GM23338 (cell line): Measurements from ENCODE around the gene PDZD7. TPM values are rescaled to one million over a fixed set of nuclear protein-coding genes. Genes with fewer than 3 reads are reported as not detected.

Experiments
- ATAC-seq: fragments of 200-7000 bp; cut with Tn5 transposase; 3 replicates; pipeline ENCODE4 v1.9.1; 2020
- DNase-seq: peaks from one replicate; pipeline ENCODE4 v3.0.0-alpha.2; 2015; ENCODE audit warnings: low spot score
- H2AFZ ChIP-seq: fragments of 200-600 bp; sonication (generic); 2 replicates; pipeline ENCODE4 v1.8.0; 2016; ENCODE audit warnings: antibody characterized with exemption, mild to moderate bottlenecking, moderate library complexity
- H3F3A ChIP-seq: fragments of 200-600 bp; sonication (generic); replicated peaks from 2 replicates; pipeline ENCODE4 v1.8.0; 2017; ENCODE audit warnings: antibody characterized with exemption, mixed run types, low read depth
- H3K27ac ChIP-seq: fragments of 200-600 bp; sonication (generic); 2 replicates; pipeline ENCODE4 v1.6.1; 2016; ENCODE audit warnings: low read depth
- H3K27me3 ChIP-seq: fragments of 200-600 bp; sonication (generic); 2 replicates; pipeline ENCODE4 v1.8.0; 2016; ENCODE audit warnings: mild to moderate bottlenecking, mixed run types, moderate library complexity; ENCODE audit not compliant: insufficient read depth
- H3K36me3 ChIP-seq: fragments of 200-600 bp; sonication (generic); 2 replicates; pipeline ENCODE4 v1.8.0; 2016; ENCODE audit warnings: mild to moderate bottlenecking; ENCODE audit not compliant: insufficient read depth
- H3K4me1 ChIP-seq: fragments of 200-600 bp; sonication (generic); 2 replicates; pipeline ENCODE4 v1.8.0; 2016; ENCODE audit warnings: mild to moderate bottlenecking, moderate library complexity; ENCODE audit not compliant: insufficient read depth
- H3K4me2 ChIP-seq: fragments of 200-600 bp; sonication (generic); 2 replicates; pipeline ENCODE4 v1.7.1; 2017; ENCODE audit warnings: mixed run types
- H3K4me3 ChIP-seq: fragments of 200-600 bp; sonication (generic); 2 replicates; pipeline ENCODE4 v1.6.1; 2016; ENCODE audit warnings: mixed run types
- H3K79me2 ChIP-seq: fragments of 200-600 bp; sonication (generic); replicated peaks from 2 replicates; pipeline ENCODE4 v1.8.0; 2017; ENCODE audit warnings: mild to moderate bottlenecking; ENCODE audit not compliant: insufficient read depth
- H3K9me2 ChIP-seq: fragments of 200-600 bp; sonication (generic); 2 replicates; pipeline ENCODE4 v1.8.0; 2017; ENCODE audit not compliant: insufficient read depth
- H4K20me1 ChIP-seq: fragments of 200-600 bp; sonication (generic); replicated peaks from 2 replicates; pipeline ENCODE4 v1.8.0; 2017; ENCODE audit warnings: mild to moderate bottlenecking; ENCODE audit not compliant: insufficient read depth
- H3K27ac Mint-ChIP-seq: 2 replicates; pipeline ENCODE4 v1.8.0; 2020; ENCODE audit warnings: inconsistent platforms, mild to moderate bottlenecking, moderate library complexity, mixed read lengths
- H3K27me3 Mint-ChIP-seq: 3 replicates; pipeline ENCODE4 v1.8.0; 2022; ENCODE audit warnings: low read depth, mild to moderate bottlenecking, moderate library complexity, mixed read lengths, inconsistent platforms; ENCODE audit not compliant: insufficient read depth, poor library complexity
- H3K36me3 Mint-ChIP-seq: 3 replicates; pipeline ENCODE4 v1.8.0; 2021; ENCODE audit warnings: low read depth, mild to moderate bottlenecking, inconsistent platforms, moderate library complexity, mixed read lengths
- H3K4me1 Mint-ChIP-seq: 3 replicates; pipeline ENCODE4 v1.8.0; 2020; ENCODE audit warnings: mild to moderate bottlenecking, inconsistent platforms, mixed read lengths
- H3K4me3 Mint-ChIP-seq: 3 replicates; pipeline ENCODE4 v1.8.0; 2021; ENCODE audit warnings: moderate library complexity, mild to moderate bottlenecking, inconsistent platforms, mixed read lengths
- H3K9me3 Mint-ChIP-seq: 3 replicates; pipeline ENCODE4 v1.8.0; 2020; ENCODE audit warnings: moderate library complexity, mild to moderate bottlenecking, inconsistent platforms, mixed read lengths
- EZH2phosphoT487 ChIP-seq: fragments of 200-600 bp; sonication (generic); IDR thresholded peaks from one replicate; pipeline ENCODE4 v1.8.1; 2018; ENCODE audit warnings: antibody characterized with exemption; ENCODE audit not compliant: unreplicated experiment
- JUNB ChIP-seq: IDR thresholded peaks from one replicate; pipeline ENCODE4 v1.6.1; 2016; ENCODE audit warnings: antibody characterized with exemption; ENCODE audit not compliant: unreplicated experiment
- NANOG ChIP-seq: IDR thresholded peaks from 2 replicates; pipeline ENCODE4 v1.6.1; 2016; ENCODE audit warnings: antibody characterized with exemption, borderline replicate concordance
- POLR2AphosphoS5 ChIP-seq: IDR thresholded peaks from 2 replicates; pipeline ENCODE4 v1.6.1; 2016; ENCODE audit warnings: antibody characterized with exemption, low read depth
- ZNF114 ChIP-seq: fragments of 250-450 bp; sonication (Bioruptor Pico); IDR thresholded peaks from 2 replicates; pipeline ENCODE4 v1.5.0; 2020; ENCODE audit warnings: mild to moderate bottlenecking, moderate library complexity
- polyA plus RNA-seq: library from polyadenylated mRNA; unstranded; fragments of >200 nt; fragmentation: Nextera tagmentation; extraction: Ambion mirVana; gene quantifications from 2 replicates; pipeline ENCODE4 v1.2.1, GENCODE V29; 2016
- total RNA-seq: library from RNA; depleted of rRNA; stranded (reverse); fragments of >200 nt; shearing (Covaris generic); gene quantifications from 2 replicates; pipeline ENCODE4 v1.2.3, GENCODE V29; 2014
- TF ChIP-seq, protein P1 (sequence below): IDR thresholded peaks from 2 replicates; pipeline ENCODE4 v1.6.1; 2016; ENCODE audit warnings: antibody characterized with exemption
- TF ChIP-seq, protein P2 (sequence below): fragments of 250-450 bp; sonication (Bioruptor Pico); IDR thresholded peaks from 2 replicates; pipeline ENCODE4 v1.5.0; 2020; ENCODE audit warnings: mild to moderate bottlenecking, moderate library complexity

The PDZD7 gene
- total and polyA plus RNA-seq, 2 experiments from 2014 or later: 1.7 to 2.3 TPM

DNA sequence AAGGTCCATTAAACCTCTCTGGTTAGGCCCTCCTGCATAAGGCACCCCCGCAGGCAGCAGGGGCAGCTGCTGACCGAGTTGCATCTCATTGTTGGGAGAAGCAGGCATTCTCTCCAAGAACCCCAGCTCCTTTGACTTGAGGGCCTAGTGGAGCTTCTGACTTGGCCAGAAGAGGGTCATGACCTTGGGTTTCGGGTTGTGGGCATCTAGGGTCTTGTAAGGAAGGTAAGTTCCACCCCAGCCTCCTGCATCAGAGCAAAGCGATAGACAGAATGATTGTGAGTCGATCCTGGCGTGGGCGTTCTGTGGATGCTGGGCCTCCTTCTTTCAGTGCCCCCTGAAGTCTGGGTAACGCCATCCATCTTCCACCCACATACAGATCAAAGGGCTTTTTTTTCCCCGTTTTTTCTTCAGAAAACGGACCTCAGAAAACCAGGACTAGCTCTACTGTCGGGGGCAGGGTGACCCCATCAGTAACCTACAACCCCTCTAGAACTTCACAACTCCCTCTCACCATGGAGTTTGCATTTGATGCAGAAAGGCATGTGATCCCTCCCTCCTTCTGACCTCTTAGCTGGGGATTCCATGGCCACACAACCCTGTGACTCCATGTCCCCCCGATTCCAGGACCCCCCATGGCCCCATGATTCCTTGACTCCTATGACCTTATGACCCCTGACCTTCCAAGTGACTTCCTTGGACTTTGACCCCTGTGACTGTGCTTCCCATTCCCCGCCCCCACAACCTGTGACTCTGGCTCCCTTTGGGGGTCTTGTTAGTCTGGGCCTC, 58.6 kb downstream of the PDZD7 start:
- H4K20me1 ChIP-seq: no peaks in the 10 kb centered on the region
- peaks cover 5% of the 10 kb centered on the region; the same call in 1 of the 2 replicates for H3F3A ChIP-seq
- peaks cover 26% of the 10 kb centered on the region for H3K4me1 ChIP-seq
- no peaks in the 10 kb centered on the region for H3K9me2 ChIP-seq
- no peaks in the 10 kb centered on the region for H3K27me3 ChIP-seq
- no peaks in the 10 kb centered on the region for H3K36me3 ChIP-seq
- no peak overlapping the region for H3K4me3 ChIP-seq
- no peaks in the 10 kb centered on the region for H3K79me2 ChIP-seq
- H3K4me2 ChIP-seq: no peak overlapping the region
- no peak for ATAC-seq
- TF ChIP-seq JUNB: no peak
- no peak for TF ChIP-seq EZH2phosphoT487
- TF ChIP-seq NANOG: no peak
- no peak for TF ChIP-seq ZNF114 (CRISPR knock-in tag)
- no peak overlapping the region for H3K27ac ChIP-seq
- no peak for DNase-seq
- Mint-ChIP-seq H3K4me3 (no peak overlapping the region; the same call in 2 of the 3 replicates), H3K9me3 (no peaks in the 10 kb centered on the region), H3K27me3 (peaks cover 15% of the 10 kb centered on the region), H3K36me3 (no peaks in the 10 kb centered on the region; the same call in 2 of the 3 replicates), H3K27ac (peak overlapping the region; percentile 78), H3K4me1 (peaks cover 38% of the 10 kb centered on the region)
- no peak overlapping the region for H2AFZ ChIP-seq

DNA sequence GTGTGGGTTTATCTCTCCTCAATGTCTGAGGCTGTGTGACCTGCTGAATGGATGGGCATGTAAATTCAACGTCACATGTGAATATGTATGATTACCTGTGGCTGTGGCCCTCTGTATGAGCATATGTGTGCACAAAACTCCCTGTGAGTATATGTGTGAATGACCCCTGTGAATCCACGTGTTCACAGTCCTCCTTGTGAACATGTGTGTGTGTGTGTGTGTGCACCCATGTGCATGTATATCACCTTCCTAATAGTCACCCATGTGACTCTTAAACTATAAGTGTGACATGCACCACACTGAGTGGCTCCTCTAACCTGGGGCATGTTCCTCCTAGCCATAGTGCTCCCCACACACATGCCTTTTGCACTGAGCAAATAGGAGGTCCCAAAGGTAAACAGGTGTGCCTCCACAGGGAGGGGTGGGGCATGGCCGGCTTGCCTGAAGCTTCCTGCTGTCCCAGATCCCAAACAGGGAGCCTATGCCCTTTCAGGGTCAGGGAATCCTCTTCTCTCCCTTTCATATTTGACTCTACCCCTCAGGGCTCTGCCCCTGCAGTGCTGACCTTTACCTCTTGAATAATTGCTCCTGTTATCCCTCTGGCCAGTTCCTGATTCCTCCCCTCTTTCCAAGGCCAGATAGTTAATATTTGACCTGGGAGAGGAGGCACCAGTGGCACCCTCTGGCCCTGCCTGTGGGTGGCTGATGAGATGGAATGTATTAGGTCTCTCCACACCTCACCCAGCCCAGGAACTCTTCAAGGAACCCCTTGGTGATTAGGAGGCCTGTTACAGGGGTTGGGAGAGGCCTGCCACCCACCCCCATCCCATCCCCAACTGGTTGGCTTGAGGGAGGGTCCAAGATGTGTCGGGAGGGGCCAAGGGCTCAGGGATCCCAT, 59.8 kb downstream of the PDZD7 start:
- no peak for DNase-seq
- Histone ChIP-seq H3K27ac (no peak overlapping the region), H3K27me3 (no peaks in the 10 kb centered on the region), H3K36me3 (no peaks in the 10 kb centered on the region), H4K20me1 (no peaks in the 10 kb centered on the region), H3K4me1 (peaks cover 26% of the 10 kb centered on the region), H3K79me2 (no peaks in the 10 kb centered on the region), H2AFZ (no peak overlapping the region), H3K9me2 (no peaks in the 10 kb centered on the region), H3K4me2 (no peak overlapping the region), H3F3A (peaks cover 5% of the 10 kb centered on the region; the same call in 1 of the 2 replicates), H3K4me3 (no peak overlapping the region)
- H3K4me1 Mint-ChIP-seq: peaks cover 32% of the 10 kb centered on the region
- TF ChIP-seq, protein P1, sequence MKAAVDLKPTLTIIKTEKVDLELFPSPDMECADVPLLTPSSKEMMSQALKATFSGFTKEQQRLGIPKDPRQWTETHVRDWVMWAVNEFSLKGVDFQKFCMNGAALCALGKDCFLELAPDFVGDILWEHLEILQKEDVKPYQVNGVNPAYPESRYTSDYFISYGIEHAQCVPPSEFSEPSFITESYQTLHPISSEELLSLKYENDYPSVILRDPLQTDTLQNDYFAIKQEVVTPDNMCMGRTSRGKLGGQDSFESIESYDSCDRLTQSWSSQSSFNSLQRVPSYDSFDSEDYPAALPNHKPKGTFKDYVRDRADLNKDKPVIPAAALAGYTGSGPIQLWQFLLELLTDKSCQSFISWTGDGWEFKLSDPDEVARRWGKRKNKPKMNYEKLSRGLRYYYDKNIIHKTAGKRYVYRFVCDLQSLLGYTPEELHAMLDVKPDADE: no peak
- TF ChIP-seq JUNB (no peak), NANOG (no peak), POLR2AphosphoS5 (no peak)
- TF ChIP-seq, protein P2, sequence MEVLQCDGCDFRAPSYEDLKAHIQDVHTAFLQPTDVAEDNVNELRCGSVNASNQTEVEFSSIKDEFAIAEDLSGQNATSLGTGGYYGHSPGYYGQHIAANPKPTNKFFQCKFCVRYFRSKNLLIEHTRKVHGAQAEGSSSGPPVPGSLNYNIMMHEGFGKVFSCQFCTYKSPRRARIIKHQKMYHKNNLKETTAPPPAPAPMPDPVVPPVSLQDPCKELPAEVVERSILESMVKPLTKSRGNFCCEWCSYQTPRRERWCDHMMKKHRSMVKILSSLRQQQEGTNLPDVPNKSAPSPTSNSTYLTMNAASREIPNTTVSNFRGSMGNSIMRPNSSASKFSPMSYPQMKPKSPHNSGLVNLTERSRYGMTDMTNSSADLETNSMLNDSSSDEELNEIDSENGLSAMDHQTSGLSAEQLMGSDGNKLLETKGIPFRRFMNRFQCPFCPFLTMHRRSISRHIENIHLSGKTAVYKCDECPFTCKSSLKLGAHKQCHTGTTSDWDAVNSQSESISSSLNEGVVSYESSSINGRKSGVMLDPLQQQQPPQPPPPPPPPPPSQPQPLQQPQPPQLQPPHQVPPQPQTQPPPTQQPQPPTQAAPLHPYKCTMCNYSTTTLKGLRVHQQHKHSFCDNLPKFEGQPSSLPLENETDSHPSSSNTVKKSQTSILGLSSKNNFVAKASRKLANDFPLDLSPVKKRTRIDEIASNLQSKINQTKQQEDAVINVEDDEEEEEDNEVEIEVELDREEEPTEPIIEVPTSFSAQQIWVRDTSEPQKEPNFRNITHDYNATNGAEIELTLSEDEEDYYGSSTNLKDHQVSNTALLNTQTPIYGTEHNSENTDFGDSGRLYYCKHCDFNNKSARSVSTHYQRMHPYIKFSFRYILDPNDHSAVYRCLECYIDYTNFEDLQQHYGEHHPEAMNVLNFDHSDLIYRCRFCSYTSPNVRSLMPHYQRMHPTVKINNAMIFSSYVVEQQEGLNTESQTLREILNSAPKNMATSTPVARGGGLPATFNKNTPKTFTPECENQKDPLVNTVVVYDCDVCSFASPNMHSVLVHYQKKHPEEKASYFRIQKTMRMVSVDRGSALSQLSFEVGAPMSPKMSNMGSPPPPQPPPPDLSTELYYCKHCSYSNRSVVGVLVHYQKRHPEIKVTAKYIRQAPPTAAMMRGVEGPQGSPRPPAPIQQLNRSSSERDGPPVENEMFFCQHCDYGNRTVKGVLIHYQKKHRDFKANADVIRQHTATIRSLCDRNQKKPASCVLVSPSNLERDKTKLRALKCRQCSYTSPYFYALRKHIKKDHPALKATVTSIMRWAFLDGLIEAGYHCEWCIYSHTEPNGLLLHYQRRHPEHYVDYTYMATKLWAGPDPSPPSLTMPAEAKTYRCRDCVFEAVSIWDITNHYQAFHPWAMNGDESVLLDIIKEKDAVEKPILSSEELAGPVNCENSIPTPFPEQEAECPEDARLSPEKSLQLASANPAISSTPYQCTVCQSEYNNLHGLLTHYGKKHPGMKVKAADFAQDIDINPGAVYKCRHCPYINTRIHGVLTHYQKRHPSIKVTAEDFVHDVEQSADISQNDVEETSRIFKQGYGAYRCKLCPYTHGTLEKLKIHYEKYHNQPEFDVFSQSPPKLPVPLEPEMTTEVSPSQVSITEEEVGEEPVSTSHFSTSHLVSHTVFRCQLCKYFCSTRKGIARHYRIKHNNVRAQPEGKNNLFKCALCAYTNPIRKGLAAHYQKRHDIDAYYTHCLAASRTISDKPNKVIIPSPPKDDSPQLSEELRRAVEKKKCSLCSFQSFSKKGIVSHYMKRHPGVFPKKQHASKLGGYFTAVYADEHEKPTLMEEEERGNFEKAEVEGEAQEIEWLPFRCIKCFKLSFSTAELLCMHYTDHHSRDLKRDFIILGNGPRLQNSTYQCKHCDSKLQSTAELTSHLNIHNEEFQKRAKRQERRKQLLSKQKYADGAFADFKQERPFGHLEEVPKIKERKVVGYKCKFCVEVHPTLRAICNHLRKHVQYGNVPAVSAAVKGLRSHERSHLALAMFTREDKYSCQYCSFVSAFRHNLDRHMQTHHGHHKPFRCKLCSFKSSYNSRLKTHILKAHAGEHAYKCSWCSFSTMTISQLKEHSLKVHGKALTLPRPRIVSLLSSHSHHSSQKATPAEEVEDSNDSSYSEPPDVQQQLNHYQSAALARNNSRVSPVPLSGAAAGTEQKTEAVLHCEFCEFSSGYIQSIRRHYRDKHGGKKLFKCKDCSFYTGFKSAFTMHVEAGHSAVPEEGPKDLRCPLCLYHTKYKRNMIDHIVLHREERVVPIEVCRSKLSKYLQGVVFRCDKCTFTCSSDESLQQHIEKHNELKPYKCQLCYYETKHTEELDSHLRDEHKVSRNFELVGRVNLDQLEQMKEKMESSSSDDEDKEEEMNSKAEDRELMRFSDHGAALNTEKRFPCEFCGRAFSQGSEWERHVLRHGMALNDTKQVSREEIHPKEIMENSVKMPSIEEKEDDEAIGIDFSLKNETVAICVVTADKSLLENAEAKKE (CRISPR knock-in tag): no peak
- H3K9me3 Mint-ChIP-seq: no peaks in the 10 kb centered on the region
- H3K36me3 Mint-ChIP-seq: no peaks in the 10 kb centered on the region
- no peak for ATAC-seq
- no peak overlapping the region for H3K27ac Mint-ChIP-seq
- peaks cover 15% of the 10 kb centered on the region for H3K27me3 Mint-ChIP-seq
- H3K4me3 Mint-ChIP-seq: peak overlapping the region; percentile 77; the same call in 2 of the 3 replicates
